ENCODE data around the gene HEATR5B.
A peak's percentile ranks its signal among the peaks of the same experiment; 100 is the strongest.
"Not testable (repeated sequence)": the region's sequence is repeated elsewhere in the genome, so short reads cannot be mapped to it uniquely, and the experiment has no call there.

The HEATR5B gene

GRCh38 chr2:37011130-37011529, 73.0 kb downstream of the HEATR5B start:
- Histone ChIP-seq H3K4me1 (ENCODE audit: insufficient read depth, poor library complexity, severe bottlenecking) (no peaks in the 10 kb centered on the region), H3K9me3 (ENCODE audit: severe bottlenecking) (no peaks in the 10 kb centered on the region), H3K36me3 (ENCODE audit: low read depth) (peaks cover 57% of the 10 kb centered on the region), H3K27ac (ENCODE audit: poor library complexity, severe bottlenecking) (no peak overlapping the region), H3K4me3 (ENCODE audit: severe bottlenecking) (no peak overlapping the region), H3K27me3 (ENCODE audit: insufficient read depth, poor library complexity, severe bottlenecking) (no peaks in the 10 kb centered on the region)
- no peak for TF ChIP-seq CTCF (IDR thresholded peaks at IDR 0.05; ENCODE audit: poor library complexity, severe bottlenecking)
- DNase-seq (ENCODE audit: low spot score), result no peak
- no peak for ATAC-seq (ENCODE audit: low read depth)

GRCh38 chr2:37005118-37005868, 78.9 kb downstream of the HEATR5B start:
- H3K27me3 ChIP-seq (ENCODE audit: insufficient read depth, poor library complexity, severe bottlenecking), result no peaks in the 10 kb centered on the region
- H3K9me3 ChIP-seq (ENCODE audit: severe bottlenecking), result no peaks in the 10 kb centered on the region
- peaks cover 6% of the 10 kb centered on the region for H3K4me1 ChIP-seq (ENCODE audit: insufficient read depth, poor library complexity, severe bottlenecking)
- TF ChIP-seq CTCF (IDR thresholded peaks at IDR 0.05; ENCODE audit: poor library complexity, severe bottlenecking), result peak; percentile 50
- no peak overlapping the region for H3K27ac ChIP-seq (ENCODE audit: poor library complexity, severe bottlenecking)
- H3K4me3 ChIP-seq (ENCODE audit: severe bottlenecking), result no peak overlapping the region
- peaks cover 46% of the 10 kb centered on the region for H3K36me3 ChIP-seq (ENCODE audit: low read depth)
- DNase-seq (ENCODE audit: low spot score), result no peak
- no peak for ATAC-seq (ENCODE audit: low read depth)

GRCh38 chr2:37000988-37001556, 83.1 kb downstream of the HEATR5B start:
- peaks cover 50% of the 10 kb centered on the region for H3K36me3 ChIP-seq (ENCODE audit: low read depth)
- ATAC-seq (ENCODE audit: low read depth), result no peak
- no peak overlapping the region for H3K27ac ChIP-seq (ENCODE audit: poor library complexity, severe bottlenecking)
- no peak overlapping the region for H3K4me3 ChIP-seq (ENCODE audit: severe bottlenecking)
- H3K27me3 ChIP-seq (ENCODE audit: insufficient read depth, poor library complexity, severe bottlenecking), result no peaks in the 10 kb centered on the region
- TF ChIP-seq CTCF (IDR thresholded peaks at IDR 0.05; ENCODE audit: poor library complexity, severe bottlenecking), result no peak
- peaks cover 6% of the 10 kb centered on the region for H3K4me1 ChIP-seq (ENCODE audit: insufficient read depth, poor library complexity, severe bottlenecking)
- no peaks in the 10 kb centered on the region for H3K9me3 ChIP-seq (ENCODE audit: severe bottlenecking)
- DNase-seq (ENCODE audit: low spot score), result no peak

GRCh38 chr2:37000318-37000717, 83.9 kb downstream of the HEATR5B start:
- Histone ChIP-seq H3K9me3 (ENCODE audit: severe bottlenecking) (no peaks in the 10 kb centered on the region), H3K36me3 (ENCODE audit: low read depth) (peaks cover 50% of the 10 kb centered on the region), H3K4me1 (ENCODE audit: insufficient read depth, poor library complexity, severe bottlenecking) (peaks cover 6% of the 10 kb centered on the region), H3K27me3 (ENCODE audit: insufficient read depth, poor library complexity, severe bottlenecking) (no peaks in the 10 kb centered on the region), H3K4me3 (ENCODE audit: severe bottlenecking) (no peak overlapping the region), H3K27ac (ENCODE audit: poor library complexity, severe bottlenecking) (no peak overlapping the region)
- no peak for TF ChIP-seq CTCF (IDR thresholded peaks at IDR 0.05; ENCODE audit: poor library complexity, severe bottlenecking)
- peak; percentile 66; the same call in 2 of the 3 replicates for ATAC-seq (ENCODE audit: low read depth)
- no peak for DNase-seq (ENCODE audit: low spot score)

GRCh38 chr2:36999416-36999815, 84.8 kb downstream of the HEATR5B start:
- H3K4me1 ChIP-seq (ENCODE audit: insufficient read depth, poor library complexity, severe bottlenecking); H3K27ac ChIP-seq (ENCODE audit: poor library complexity, severe bottlenecking); H3K9me3 ChIP-seq (ENCODE audit: severe bottlenecking); H3K27me3 ChIP-seq (ENCODE audit: insufficient read depth, poor library complexity, severe bottlenecking); ATAC-seq (ENCODE audit: low read depth); DNase-seq (ENCODE audit: low spot score); H3K4me3 ChIP-seq (ENCODE audit: severe bottlenecking): not testable (repeated sequence)
- peaks cover 50% of the 10 kb centered on the region for H3K36me3 ChIP-seq (ENCODE audit: low read depth)

Measured in RWPE2 (cell line).